RWPE1 (cell line): ENCODE data around the gene DNAH8.

Experiments used
- CTCF ChIA-PET: fragments of 350-600 bp; sonication (Branson Sonifier 250); formaldehyde crosslinking; extraction: SDS; loops from one replicate; lab custom pipeline; 2021; lab: Yijun Ruan, JAX
- POLR2A ChIA-PET: fragments of 400-600 bp; formaldehyde crosslinking; extraction: SDS; loops from one replicate; lab custom pipeline; 2020; ENCODE audit warnings: antibody characterized with exemption; ENCODE audit not compliant: low non-redundant PET; lab: Yijun Ruan, JAX
- DNase-seq: peaks from one replicate; pipeline ENCODE4 v3.0.0; 2012; ENCODE audit warnings: low spot score
- H3K27ac ChIP-seq: fragments of 450-650 bp; 2 replicates; pipeline ENCODE4 v1.5.1; 2017
- CTCF ChIP-seq: fragments of 450-650 bp; conservative IDR thresholded peaks from 2 replicates; pipeline ENCODE4 v1.5.1; 2017; ENCODE audit warnings: low read depth, mild to moderate bottlenecking

The DNAH8 gene

DNA sequence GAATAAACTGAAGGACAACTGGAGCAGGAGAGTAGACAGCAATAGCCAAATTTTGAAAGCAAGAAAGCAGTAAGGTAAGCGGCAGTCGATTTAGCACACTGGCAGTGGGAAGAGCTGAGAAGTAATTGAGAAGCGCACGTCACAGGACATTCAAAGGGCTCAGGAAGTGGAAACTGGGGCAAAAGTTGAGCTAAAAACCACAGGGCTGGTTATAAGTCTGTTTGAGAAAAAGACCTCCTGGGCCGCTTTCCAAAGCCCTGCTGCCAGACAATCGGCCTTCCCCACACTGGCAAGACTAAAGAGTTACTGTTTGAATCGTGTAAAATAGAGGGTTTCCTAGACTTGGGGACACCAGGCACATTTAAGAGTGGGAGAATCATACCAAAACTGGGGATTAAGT, 161.4 kb downstream of the DNAH8 start:
- POLR2A ChIA-PET: no interaction called here
- no peak for DNase-seq
- CTCF ChIA-PET: no interaction called here
- H3K27ac ChIP-seq: no peak overlapping the region
- no peak for TF ChIP-seq CTCF

DNA sequence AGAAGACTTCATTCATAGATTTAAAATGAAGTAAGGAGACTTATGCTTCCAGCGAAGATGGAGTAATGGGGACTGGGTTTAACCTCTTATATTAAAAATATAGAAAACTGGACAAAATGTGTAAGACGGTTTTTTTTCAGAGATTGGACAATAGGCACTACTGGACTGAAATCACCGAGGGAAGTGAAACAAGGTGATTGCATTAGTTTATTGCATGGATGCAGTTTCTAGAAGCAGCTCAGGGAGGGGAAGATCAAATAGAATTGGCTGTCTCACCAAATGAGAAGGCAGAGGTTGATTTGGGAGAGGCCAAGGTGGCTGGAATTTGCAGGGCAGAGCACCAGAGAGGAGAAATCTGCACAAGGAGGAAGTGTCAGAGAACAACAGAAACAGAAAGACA, 162.6 kb downstream of the DNAH8 start:
- no peak for DNase-seq
- no peak overlapping the region for H3K27ac ChIP-seq
- ChIA-PET CTCF (interaction anchor here (0.6 kb wide), 1 partner anchor 458 kb away, joined by 4 read pairs; no protein-coding TSS in a partner anchor), POLR2A (no interaction called here)
- no peak for TF ChIP-seq CTCF

DNA sequence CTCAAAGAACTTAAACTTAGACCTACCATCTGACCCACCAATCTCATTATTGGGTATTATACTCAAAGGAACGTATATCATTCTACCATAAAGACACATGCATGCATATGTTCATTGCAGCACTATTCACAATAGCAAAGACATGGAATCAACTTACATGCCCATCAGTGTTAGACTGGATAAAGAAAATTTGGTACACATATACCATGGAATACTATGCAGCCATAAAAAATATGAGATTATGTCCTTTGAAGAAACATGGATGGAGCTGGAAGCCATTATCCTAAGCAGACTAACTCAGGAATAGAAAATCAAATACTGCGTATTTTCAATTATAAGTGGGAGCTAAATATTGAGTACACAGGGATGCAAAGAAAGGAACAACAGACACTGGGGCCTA, 167.0 kb downstream of the DNAH8 start:
- no peak for DNase-seq
- H3K27ac ChIP-seq: no peak overlapping the region
- CTCF ChIA-PET: no interaction called here
- TF ChIP-seq CTCF: no peak
- POLR2A ChIA-PET: no interaction called here

DNA sequence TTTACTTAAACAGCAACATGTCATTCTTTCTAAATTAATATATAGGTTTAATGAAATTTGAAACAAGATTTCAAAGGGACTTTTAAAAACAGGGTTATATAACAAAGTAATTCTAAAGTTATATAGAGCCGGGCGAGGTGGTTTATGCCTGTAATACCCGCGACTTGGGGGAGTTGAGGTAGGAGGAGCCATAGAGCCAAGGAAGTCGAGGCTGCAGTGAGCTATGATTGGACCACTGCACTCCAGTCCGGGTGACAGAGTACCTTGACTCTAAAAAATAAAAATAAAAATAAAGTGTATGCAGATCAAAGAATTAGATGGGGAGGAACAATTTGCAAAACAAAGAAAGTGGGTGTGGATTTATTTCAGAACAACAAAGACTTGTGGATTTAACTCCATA, 182.4 kb downstream of the DNAH8 start:
- DNase-seq: no peak
- ChIA-PET POLR2A (no interaction called here), CTCF (no interaction called here)
- no peak for TF ChIP-seq CTCF
- H3K27ac ChIP-seq: no peak overlapping the region

- no peak overlapping the region for H3K27ac ChIP-seq
- DNase-seq: no peak
- ChIA-PET POLR2A (no interaction called here), CTCF (no interaction called here)
- TF ChIP-seq CTCF: no peak
Observed at GRCh38 chr6:38901802-38902522, 186.9 kb downstream of the DNAH8 start.

- CTCF ChIA-PET: interaction anchor here (0.6 kb wide), 1 partner anchor 213 kb away, joined by 6 read pairs; no protein-coding TSS in a partner anchor
- POLR2A ChIA-PET: no interaction called here
- DNase-seq: no peak
- no peak overlapping the region for H3K27ac ChIP-seq
- no peak for TF ChIP-seq CTCF
Observed at GRCh38 chr6:38906582-38906981, 191.5 kb downstream of the DNAH8 start.
